NB4 (cell line): ENCODE data around the gene FGF14.

Source experiments
- DNase-seq: peaks from one replicate; pipeline ENCODE4 v3.0.0; 2010; ENCODE audit warnings: low read depth
- H3K4me3 ChIP-seq: one replicate; pipeline ENCODE4 v1.5.1; 2011; ENCODE audit warnings: mild to moderate bottlenecking, low read depth, low read length, moderate library complexity
- MYC ChIP-seq: IDR thresholded peaks from 2 replicates; pipeline ENCODE4 v1.6.1; 2011; ENCODE audit warnings: low read depth, low read length
- POLR2A ChIP-seq: IDR thresholded peaks from 2 replicates; pipeline ENCODE4 v1.6.1; 2011; ENCODE audit warnings: mild to moderate bottlenecking; ENCODE audit not compliant: insufficient read length; ENCODE audit errors: extremely low read depth
- TF ChIP-seq, protein P1 (sequence below): IDR thresholded peaks from 2 replicates; pipeline ENCODE4 v1.6.1; 2011; ENCODE audit warnings: low read depth, low read length
- TF ChIP-seq, protein P2 (sequence below): IDR thresholded peaks from one replicate; pipeline ENCODE4 v1.5.1; 2012; ENCODE audit warnings: low read depth, low read length

The FGF14 gene

DNA sequence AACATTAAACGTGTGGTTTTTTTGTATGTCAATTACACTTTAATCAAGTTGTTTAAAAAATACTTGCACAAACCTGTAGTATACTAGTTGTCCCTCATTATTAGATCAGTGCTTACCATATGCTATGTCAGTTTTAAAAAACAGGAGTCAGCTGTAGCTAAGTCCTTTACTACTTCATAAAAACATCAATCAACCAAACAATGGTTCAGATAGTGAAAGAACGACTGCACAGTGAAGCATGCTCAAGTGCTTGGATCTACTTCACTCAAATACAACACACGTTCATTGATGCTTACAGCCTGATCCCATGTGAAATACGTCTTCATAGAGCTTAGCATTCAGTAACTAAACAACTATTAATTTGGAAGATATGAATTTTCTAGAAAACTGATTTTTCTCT, 225.0 kb downstream of the FGF14 start:
- H3K4me3 ChIP-seq: no peak overlapping the region
- TF ChIP-seq MYC (no peak), POLR2A (no peak)
- TF ChIP-seq, protein P1, sequence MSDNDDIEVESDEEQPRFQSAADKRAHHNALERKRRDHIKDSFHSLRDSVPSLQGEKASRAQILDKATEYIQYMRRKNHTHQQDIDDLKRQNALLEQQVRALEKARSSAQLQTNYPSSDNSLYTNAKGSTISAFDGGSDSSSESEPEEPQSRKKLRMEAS: no peak
- TF ChIP-seq, protein P2, sequence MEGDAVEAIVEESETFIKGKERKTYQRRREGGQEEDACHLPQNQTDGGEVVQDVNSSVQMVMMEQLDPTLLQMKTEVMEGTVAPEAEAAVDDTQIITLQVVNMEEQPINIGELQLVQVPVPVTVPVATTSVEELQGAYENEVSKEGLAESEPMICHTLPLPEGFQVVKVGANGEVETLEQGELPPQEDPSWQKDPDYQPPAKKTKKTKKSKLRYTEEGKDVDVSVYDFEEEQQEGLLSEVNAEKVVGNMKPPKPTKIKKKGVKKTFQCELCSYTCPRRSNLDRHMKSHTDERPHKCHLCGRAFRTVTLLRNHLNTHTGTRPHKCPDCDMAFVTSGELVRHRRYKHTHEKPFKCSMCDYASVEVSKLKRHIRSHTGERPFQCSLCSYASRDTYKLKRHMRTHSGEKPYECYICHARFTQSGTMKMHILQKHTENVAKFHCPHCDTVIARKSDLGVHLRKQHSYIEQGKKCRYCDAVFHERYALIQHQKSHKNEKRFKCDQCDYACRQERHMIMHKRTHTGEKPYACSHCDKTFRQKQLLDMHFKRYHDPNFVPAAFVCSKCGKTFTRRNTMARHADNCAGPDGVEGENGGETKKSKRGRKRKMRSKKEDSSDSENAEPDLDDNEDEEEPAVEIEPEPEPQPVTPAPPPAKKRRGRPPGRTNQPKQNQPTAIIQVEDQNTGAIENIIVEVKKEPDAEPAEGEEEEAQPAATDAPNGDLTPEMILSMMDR: no peak
- no peak for DNase-seq

DNA sequence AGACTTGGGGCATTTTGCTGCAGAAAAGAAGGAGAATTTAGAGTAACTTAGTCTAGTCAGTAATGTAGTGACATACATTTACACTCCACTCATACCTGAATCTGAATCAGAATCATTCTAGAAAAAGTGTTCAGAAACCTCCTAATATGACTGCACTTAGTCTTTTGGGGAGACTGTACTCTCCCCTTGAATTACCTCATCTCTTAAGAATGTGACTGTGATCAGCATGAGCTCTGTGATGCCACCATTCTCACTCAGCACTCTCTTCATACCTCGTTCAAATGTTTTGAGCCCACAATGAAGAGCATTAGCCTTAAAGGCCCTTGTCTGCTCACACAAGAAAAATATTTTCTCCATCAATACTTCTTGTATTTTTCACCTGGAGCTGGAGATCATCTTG, 229.4 kb downstream of the FGF14 start:
- no peak overlapping the region for H3K4me3 ChIP-seq
- no peak for TF ChIP-seq MYC
- TF ChIP-seq, protein P1: no peak
- no peak for TF ChIP-seq POLR2A

DNA sequence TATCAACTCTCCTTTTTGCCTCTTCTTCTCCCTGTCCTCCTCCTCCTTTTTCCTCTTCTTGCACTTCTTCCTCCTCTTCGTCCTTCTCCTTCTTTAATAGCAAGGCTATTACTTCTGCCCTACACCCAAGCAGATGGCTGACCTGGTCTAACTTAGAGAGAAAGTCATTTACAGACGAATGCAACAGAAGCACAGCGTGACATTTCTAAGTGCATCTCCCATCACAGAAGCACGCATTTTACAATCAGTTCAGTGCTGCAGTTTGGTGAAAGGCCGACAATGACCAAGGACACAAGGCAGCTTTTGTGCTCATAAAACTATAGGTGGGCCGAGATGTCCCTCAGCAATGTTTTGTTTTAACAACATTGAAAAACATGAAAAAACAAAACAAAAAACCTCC, 231.5 kb downstream of the FGF14 start:
- DNase-seq: no peak
- no peak overlapping the region for H3K4me3 ChIP-seq
- TF ChIP-seq POLR2A (no peak), MYC (no peak)
- TF ChIP-seq, protein P1: no peak
- TF ChIP-seq, protein P2: no peak

More for the DNA sequence above, 229.4 kb downstream of the FGF14 start:
- DNase-seq: no peak

DNA sequence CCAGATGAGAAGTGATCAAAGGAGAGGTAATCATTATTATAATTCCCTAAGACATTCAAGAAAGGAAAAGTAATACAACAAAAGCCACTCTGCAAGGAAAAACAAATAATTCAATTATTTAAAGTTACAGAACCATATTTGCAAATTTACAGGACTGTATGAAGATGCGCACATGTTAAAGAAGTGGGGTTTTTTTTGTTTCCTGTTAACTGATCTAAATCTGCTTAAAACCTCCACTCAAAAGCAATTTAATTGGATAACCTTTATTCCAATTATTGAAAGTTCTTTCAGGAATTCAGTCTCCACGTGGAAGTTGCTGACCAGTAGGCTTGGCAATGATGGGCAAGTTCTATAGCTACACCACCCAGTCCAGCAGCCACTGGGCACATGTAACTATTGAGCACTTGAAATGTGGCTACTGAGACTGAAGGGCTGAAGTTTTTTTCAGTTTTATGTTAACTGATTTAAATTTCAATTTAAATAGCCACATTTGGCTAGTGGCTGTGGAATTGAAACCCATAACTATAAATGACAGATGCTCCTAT, 232.3 kb downstream of the FGF14 start:
- no peak for DNase-seq
- no peak for TF ChIP-seq MYC
- TF ChIP-seq, protein P1: no peak
- TF ChIP-seq POLR2A: no peak
- TF ChIP-seq, protein P2: no peak

DNA sequence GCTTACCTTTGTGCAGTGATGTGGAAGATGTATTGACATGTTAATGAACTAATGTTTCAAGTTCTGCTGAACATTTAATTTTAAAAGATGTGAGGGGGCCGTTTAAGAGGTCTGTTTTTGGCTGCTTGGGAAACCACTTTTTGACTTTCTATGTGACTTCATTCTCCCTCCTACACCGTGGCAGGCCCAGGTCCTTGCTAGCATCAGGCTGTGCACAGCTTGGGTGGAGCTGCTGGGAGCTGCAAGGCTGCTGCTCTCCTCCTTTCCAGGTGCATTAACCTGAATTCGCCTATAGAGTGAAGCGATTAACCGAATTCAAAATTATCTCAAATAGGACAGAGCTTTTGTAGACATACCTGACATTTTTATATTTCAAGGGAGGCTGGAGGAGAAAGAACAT, 249.1 kb downstream of the FGF14 start:
- TF ChIP-seq MYC (no peak), POLR2A (no peak)
- TF ChIP-seq, protein P1: no peak
- TF ChIP-seq, protein P2: no peak
- DNase-seq: no peak
- H3K4me3 ChIP-seq: no peak overlapping the region

More for the DNA sequence above, 232.3 kb downstream of the FGF14 start:
- H3K4me3 ChIP-seq: no peak overlapping the region

DNA sequence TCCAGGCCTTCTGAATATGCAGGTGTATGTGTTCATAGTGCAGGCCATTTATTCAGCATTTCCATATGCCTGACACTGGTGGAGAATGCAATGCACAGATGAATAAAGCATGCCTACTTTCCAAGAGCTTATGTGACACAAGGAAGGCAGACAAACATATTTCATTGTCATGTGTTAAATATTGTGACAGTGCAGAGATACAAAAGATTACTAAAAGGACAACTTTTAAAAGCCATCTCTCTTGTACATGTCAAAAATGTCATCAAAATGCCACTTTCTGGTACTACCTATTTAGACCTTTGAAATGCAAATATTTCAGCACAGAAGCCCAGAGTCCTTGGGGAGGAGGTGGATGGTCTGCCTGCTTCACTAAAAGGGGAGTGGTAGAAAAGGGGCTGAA, 254.5 kb downstream of the FGF14 start:
- no peak overlapping the region for H3K4me3 ChIP-seq
- DNase-seq: no peak
- no peak for TF ChIP-seq POLR2A
- TF ChIP-seq, protein P2: no peak
- TF ChIP-seq, protein P1: no peak
- no peak for TF ChIP-seq MYC
